ENCODE data around the gene AIMP1. TPM values are rescaled to one million over a fixed set of nuclear protein-coding genes. Genes with fewer than 3 reads are reported as not detected.

The AIMP1 gene
- total and polyA plus RNA-seq, 2 of the 13 experiments (the other 11 are each of a cell fraction or from before 2014, with no cell fraction given): 28.6 to 82.9 TPM

GRCh38 chr4:106366026-106366425 lies 49.7 kb downstream of the AIMP1 start (continued):
- TF ChIP-seq, protein P1, sequence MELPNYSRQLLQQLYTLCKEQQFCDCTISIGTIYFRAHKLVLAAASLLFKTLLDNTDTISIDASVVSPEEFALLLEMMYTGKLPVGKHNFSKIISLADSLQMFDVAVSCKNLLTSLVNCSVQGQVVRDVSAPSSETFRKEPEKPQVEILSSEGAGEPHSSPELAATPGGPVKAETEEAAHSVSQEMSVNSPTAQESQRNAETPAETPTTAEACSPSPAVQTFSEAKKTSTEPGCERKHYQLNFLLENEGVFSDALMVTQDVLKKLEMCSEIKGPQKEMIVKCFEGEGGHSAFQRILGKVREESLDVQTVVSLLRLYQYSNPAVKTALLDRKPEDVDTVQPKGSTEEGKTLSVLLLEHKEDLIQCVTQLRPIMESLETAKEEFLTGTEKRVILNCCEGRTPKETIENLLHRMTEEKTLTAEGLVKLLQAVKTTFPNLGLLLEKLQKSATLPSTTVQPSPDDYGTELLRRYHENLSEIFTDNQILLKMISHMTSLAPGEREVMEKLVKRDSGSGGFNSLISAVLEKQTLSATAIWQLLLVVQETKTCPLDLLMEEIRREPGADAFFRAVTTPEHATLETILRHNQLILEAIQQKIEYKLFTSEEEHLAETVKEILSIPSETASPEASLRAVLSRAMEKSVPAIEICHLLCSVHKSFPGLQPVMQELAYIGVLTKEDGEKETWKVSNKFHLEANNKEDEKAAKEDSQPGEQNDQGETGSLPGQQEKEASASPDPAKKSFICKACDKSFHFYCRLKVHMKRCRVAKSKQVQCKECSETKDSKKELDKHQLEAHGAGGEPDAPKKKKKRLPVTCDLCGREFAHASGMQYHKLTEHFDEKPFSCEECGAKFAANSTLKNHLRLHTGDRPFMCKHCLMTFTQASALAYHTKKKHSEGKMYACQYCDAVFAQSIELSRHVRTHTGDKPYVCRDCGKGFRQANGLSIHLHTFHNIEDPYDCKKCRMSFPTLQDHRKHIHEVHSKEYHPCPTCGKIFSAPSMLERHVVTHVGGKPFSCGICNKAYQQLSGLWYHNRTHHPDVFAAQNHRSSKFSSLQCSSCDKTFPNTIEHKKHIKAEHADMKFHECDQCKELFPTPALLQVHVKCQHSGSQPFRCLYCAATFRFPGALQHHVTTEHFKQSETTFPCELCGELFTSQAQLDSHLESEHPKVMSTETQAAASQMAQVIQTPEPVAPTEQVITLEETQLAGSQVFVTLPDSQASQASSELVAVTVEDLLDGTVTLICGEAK (IDR thresholded peaks at IDR 0.05): no peak
- TF ChIP-seq, protein P1 (CRISPR knock-in tag; IDR thresholded peaks at IDR 0.05): no peak
- no peak for TF ChIP-seq SNAI1 (CRISPR knock-in tag; IDR thresholded peaks at IDR 0.05; ENCODE audit: borderline replicate concordance)
- TF ChIP-seq NFIC (IDR thresholded peaks at IDR 0.05; ENCODE audit: low read length): no peak
- no peak for TF ChIP-seq MZF1 (CRISPR knock-in tag; IDR thresholded peaks at IDR 0.05; ENCODE audit: borderline replicate concordance)
- no peak for TF ChIP-seq USF2 (IDR thresholded peaks at IDR 0.05; ENCODE audit: low read depth, low read length)
- no peak for TF ChIP-seq USF2 (CRISPR knock-in tag; IDR thresholded peaks at IDR 0.05; ENCODE audit: borderline replicate concordance)
- TF ChIP-seq ZNF574 (CRISPR knock-in tag; IDR thresholded peaks at IDR 0.05): no peak
- TF ChIP-seq JUN (CRISPR knock-in tag; IDR thresholded peaks at IDR 0.05): no peak
- TF ChIP-seq, protein P2, sequence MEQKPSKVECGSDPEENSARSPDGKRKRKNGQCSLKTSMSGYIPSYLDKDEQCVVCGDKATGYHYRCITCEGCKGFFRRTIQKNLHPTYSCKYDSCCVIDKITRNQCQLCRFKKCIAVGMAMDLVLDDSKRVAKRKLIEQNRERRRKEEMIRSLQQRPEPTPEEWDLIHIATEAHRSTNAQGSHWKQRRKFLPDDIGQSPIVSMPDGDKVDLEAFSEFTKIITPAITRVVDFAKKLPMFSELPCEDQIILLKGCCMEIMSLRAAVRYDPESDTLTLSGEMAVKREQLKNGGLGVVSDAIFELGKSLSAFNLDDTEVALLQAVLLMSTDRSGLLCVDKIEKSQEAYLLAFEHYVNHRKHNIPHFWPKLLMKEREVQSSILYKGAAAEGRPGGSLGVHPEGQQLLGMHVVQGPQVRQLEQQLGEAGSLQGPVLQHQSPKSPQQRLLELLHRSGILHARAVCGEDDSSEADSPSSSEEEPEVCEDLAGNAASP (CRISPR knock-in tag; IDR thresholded peaks at IDR 0.05; ENCODE audit: borderline replicate concordance): no peak
- TF ChIP-seq, protein P3, sequence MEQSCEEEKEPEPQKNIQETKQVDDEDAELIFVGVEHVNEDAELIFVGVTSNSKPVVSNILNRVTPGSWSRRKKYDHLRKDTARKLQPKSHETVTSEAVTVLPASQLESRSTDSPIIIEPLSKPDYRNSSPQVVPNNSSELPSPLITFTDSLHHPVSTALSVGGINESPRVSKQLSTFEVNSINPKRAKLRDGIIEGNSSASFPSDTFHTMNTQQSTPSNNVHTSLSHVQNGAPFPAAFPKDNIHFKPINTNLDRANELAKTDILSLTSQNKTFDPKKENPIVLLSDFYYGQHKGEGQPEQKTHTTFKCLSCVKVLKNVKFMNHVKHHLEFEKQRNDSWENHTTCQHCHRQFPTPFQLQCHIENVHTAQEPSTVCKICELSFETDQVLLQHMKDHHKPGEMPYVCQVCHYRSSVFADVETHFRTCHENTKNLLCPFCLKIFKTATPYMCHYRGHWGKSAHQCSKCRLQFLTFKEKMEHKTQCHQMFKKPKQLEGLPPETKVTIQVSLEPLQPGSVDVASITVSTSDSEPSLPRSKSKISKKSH (CRISPR knock-in tag; IDR thresholded peaks at IDR 0.05; ENCODE audit: borderline replicate concordance): no peak
- TF ChIP-seq CREBL2 (CRISPR knock-in tag; IDR thresholded peaks at IDR 0.05; ENCODE audit: borderline replicate concordance): no peak

All from HepG2 (cell line).